ENCODE measurements around the gene RFX2. TPM values are rescaled to one million over a fixed set of nuclear protein-coding genes. Genes with fewer than 3 reads are reported as not detected.

Gene RFX2
- total and polyA plus RNA-seq, 12 donors = 2.3 to 10.4 (median 4.6) TPM

DNA sequence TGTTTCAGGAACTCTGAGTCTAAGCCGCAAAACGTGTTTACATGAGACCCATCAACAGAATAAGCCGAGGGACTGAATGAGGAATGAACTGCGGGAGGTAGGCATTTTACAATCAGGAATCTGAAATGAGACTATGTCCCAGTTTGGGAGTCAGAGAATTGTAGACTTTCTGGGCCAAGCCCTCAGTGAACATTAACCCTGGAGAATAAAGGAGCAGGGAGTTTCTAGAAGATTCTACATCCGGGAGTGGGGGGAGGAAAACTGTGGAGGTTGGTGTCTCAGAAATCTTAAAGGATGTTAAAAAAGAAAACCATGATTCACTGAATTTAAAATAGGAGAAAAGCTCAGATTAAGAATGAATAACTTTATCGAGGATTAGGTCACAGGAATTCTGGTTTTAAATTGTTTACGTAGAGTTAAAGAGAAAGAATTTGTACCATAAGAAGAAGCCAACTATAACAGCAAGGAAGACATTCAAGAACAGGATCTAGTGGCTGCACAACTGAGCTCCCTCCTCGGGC is 18.5 kb downstream of the RFX2 start:
- Histone ChIP-seq H3K9me3 (replicated peaks in 1 of 3) (no peaks in the 10 kb centered on the region), H3K36me3 (replicated peaks in 1 of 2) (no peaks in the 10 kb centered on the region), H3K27me3 (no peaks in the 10 kb centered on the region), H3K4me1 (replicated peaks in 1 of 2) (peaks cover 19 to 37% of the 10 kb centered on the region in 2 donors), H3K4me3 (peak overlapping the region in 1 of 4 donors; percentile 9), H3K27ac (peak overlapping the region in 4 of 5 donors; percentile 56 to 91 (median 82))
- intact Hi-C loops (cut with DNase I) = no loop called here
- no peak for DNase-seq
- WGBS, 4 donors = 52 to 61% (median 56%) methylated on average over 8 of the region's 8 CpGs
- TF ChIP-seq POLR2A (IDR thresholded peaks at IDR 0.05) (no peak), CTCF (IDR thresholded peaks at IDR 0.05) (no peak)

- Histone ChIP-seq H3K36me3 (replicated peaks in 1 of 2) (no peaks in the 10 kb centered on the region), H3K4me1 (replicated peaks in 1 of 2) (peaks cover 19 to 41% of the 10 kb centered on the region in 2 donors), H3K9me3 (replicated peaks in 1 of 3) (no peaks in the 10 kb centered on the region), H3K27me3 (no peaks in the 10 kb centered on the region), H3K4me3 (no peak overlapping the region), H3K27ac (no peak overlapping the region)
- TF ChIP-seq POLR2A (IDR thresholded peaks at IDR 0.05) (no peak), CTCF (IDR thresholded peaks at IDR 0.05) (no peak)
- no peak for DNase-seq
- intact Hi-C loops (cut with DNase I) = no loop called here
- WGBS, 4 donors = 91 to 96% (median 95%) methylated on average over 3 of the region's 3 CpGs
These were observed 19.7 kb downstream of the RFX2 start for GRCh38 chr19:6090634-6091033.

GRCh38 chr19:6088602-6089049 is 21.7 kb downstream of the RFX2 start:
- peaks cover 19 to 41% of the 10 kb centered on the region in 2 donors for H3K4me1 ChIP-seq (replicated peaks in 1 of 2)
- H3K27ac ChIP-seq = peak overlapping the region in 3 of 5 donors; percentile 34 to 79 (median 72)
- no peaks in the 10 kb centered on the region for H3K27me3 ChIP-seq
- no peaks in the 10 kb centered on the region for H3K9me3 ChIP-seq (replicated peaks in 1 of 3)
- WGBS, 4 donors = 35 to 53% (median 48%) methylated on average over 3 of the region's 3 CpGs
- TF ChIP-seq POLR2A (IDR thresholded peaks at IDR 0.05) = no peak
- peak overlapping the region in 1 of 4 donors; percentile 14 for H3K4me3 ChIP-seq
- no peak for DNase-seq
- intact Hi-C loops (cut with DNase I) = no loop called here
- H3K36me3 ChIP-seq (replicated peaks in 1 of 2) = no peaks in the 10 kb centered on the region

GRCh38 chr19:6087074-6087571 is 23.2 kb downstream of the RFX2 start:
- H3K4me1 ChIP-seq (replicated peaks in 1 of 2) = peaks cover 13 to 32% of the 10 kb centered on the region in 2 donors
- H3K27ac ChIP-seq = peak overlapping the region in 2 of 5 donors; percentile 72 to 79
- no peaks in the 10 kb centered on the region for H3K27me3 ChIP-seq
- H3K36me3 ChIP-seq (replicated peaks in 1 of 2) = no peaks in the 10 kb centered on the region
- no peak overlapping the region for H3K4me3 ChIP-seq
- TF ChIP-seq POLR2A (IDR thresholded peaks at IDR 0.05) (no peak), CTCF (IDR thresholded peaks at IDR 0.05) (no peak)
- no peaks in the 10 kb centered on the region for H3K9me3 ChIP-seq (replicated peaks in 1 of 3)
- no peak for DNase-seq
- intact Hi-C loops (cut with DNase I) = no loop called here
- 22 to 61% (median 54%) methylated on average over 5 to 9 of the region's 9 CpGs for WGBS, 4 donors
